ENCODE data around the gene PDLIM5. TPM values are rescaled to one million over a fixed set of nuclear protein-coding genes. Genes with fewer than 3 reads are reported as not detected.
A peak's percentile ranks its signal among the peaks of the same experiment; 100 is the strongest.

PDLIM5 gene
- total RNA-seq, 1 donor from 2014 or later, result 137 TPM

GRCh38 chr4:94527556-94528233 is 76.0 kb downstream of the PDLIM5 start:
- peaks cover 40% of the 10 kb centered on the region for H3K4me1 ChIP-seq

GRCh38 chr4:94528792-94529451 is 77.2 kb downstream of the PDLIM5 start:
- peaks cover 42% of the 10 kb centered on the region for H3K4me1 ChIP-seq
- H3K4me3 ChIP-seq, result no peak overlapping the region
- no peak overlapping the region for H3K27ac ChIP-seq
- H3K36me3 ChIP-seq, result no peaks in the 10 kb centered on the region
- DNase-seq (ENCODE audit: extremely low spot score in 2 of 2), result no peak
- no peaks in the 10 kb centered on the region for H3K9me3 ChIP-seq
- TF ChIP-seq, protein P1, sequence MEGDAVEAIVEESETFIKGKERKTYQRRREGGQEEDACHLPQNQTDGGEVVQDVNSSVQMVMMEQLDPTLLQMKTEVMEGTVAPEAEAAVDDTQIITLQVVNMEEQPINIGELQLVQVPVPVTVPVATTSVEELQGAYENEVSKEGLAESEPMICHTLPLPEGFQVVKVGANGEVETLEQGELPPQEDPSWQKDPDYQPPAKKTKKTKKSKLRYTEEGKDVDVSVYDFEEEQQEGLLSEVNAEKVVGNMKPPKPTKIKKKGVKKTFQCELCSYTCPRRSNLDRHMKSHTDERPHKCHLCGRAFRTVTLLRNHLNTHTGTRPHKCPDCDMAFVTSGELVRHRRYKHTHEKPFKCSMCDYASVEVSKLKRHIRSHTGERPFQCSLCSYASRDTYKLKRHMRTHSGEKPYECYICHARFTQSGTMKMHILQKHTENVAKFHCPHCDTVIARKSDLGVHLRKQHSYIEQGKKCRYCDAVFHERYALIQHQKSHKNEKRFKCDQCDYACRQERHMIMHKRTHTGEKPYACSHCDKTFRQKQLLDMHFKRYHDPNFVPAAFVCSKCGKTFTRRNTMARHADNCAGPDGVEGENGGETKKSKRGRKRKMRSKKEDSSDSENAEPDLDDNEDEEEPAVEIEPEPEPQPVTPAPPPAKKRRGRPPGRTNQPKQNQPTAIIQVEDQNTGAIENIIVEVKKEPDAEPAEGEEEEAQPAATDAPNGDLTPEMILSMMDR (IDR thresholded peaks at IDR 0.05), result no peak
- TF ChIP-seq POLR2A (IDR thresholded peaks at IDR 0.05) (no peak), POLR2AphosphoS5 (IDR thresholded peaks at IDR 0.05; ENCODE audit: insufficient read depth in 1 of 2, low read depth in 1 of 2) (no peak)
- no peaks in the 10 kb centered on the region for H3K27me3 ChIP-seq
- intact Hi-C loops (cut with DNase I), result loop anchor here (10.0 kb wide), 1 partner anchor 74 kb away; the partner anchor contains the start of gene PDLIM5

More at GRCh38 chr4:94527556-94528233, 76.0 kb downstream of the PDLIM5 start:
- H3K36me3 ChIP-seq, result no peaks in the 10 kb centered on the region
- DNase-seq (ENCODE audit: extremely low spot score in 2 of 2), result no peak
- H3K27me3 ChIP-seq, result no peaks in the 10 kb centered on the region
- TF ChIP-seq POLR2A (IDR thresholded peaks at IDR 0.05), result no peak
- TF ChIP-seq, protein P1 (IDR thresholded peaks at IDR 0.05), result no peak
- no peak for TF ChIP-seq POLR2AphosphoS5 (IDR thresholded peaks at IDR 0.05; ENCODE audit: insufficient read depth in 1 of 2, low read depth in 1 of 2)
- intact Hi-C loops (cut with DNase I), result loop anchor here (10.0 kb wide), 1 partner anchor 73 kb away; the partner anchor contains the start of gene PDLIM5
- H3K4me3 ChIP-seq, result no peak overlapping the region
- no peak overlapping the region for H3K27ac ChIP-seq
- no peaks in the 10 kb centered on the region for H3K9me3 ChIP-seq

DNA sequence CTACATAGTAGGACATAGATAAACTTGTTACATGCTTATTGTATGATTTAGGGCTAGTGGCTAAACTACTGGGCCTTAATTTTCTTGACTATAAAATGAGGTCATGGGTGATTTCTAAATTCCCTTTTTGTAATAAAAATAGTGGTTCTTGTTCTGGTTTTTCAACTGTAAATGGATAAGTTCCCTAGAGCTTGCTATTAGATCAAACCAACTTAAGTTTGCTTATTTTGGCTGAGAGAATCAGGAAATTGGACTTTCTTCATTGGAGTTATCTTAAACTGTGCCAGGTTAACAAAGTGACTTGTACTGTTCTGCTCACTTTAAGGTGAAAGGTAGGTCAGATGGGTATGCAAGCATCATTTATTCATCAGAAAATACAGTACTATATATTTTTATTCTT is 78.3 kb downstream of the PDLIM5 start:
- Histone ChIP-seq H3K9me3 (no peaks in the 10 kb centered on the region), H3K4me3 (no peak overlapping the region), H3K36me3 (no peaks in the 10 kb centered on the region), H3K27ac (no peak overlapping the region), H3K27me3 (no peaks in the 10 kb centered on the region), H3K4me1 (peaks cover 39% of the 10 kb centered on the region)
- no peak for TF ChIP-seq POLR2AphosphoS5 (IDR thresholded peaks at IDR 0.05; ENCODE audit: insufficient read depth in 1 of 2, low read depth in 1 of 2)
- TF ChIP-seq, protein P1 (IDR thresholded peaks at IDR 0.05), result no peak
- no peak for DNase-seq (ENCODE audit: extremely low spot score in 2 of 2)
- intact Hi-C loops (cut with DNase I), result no loop called here

- no peak overlapping the region for H3K27ac ChIP-seq
- intact Hi-C loops (cut with DNase I), result no loop called here
- no peaks in the 10 kb centered on the region for H3K27me3 ChIP-seq
- TF ChIP-seq POLR2AphosphoS5 (IDR thresholded peaks at IDR 0.05; ENCODE audit: insufficient read depth in 1 of 2, low read depth in 1 of 2), result peak in 1 of 2 donors; percentile 49
- TF ChIP-seq, protein P1 (IDR thresholded peaks at IDR 0.05), result no peak
- H3K4me1 ChIP-seq, result peaks cover 47% of the 10 kb centered on the region
- H3K36me3 ChIP-seq, result no peaks in the 10 kb centered on the region
- H3K9me3 ChIP-seq, result no peaks in the 10 kb centered on the region
- no peak for DNase-seq (ENCODE audit: extremely low spot score in 2 of 2)
- H3K4me3 ChIP-seq, result no peak overlapping the region
Measured at GRCh38 chr4:94531991-94532789, 80.4 kb downstream of the PDLIM5 start.

All from vagina (tissue), 2 donors.